ENCODE measurements around the gene SMIM29.
"Not testable (repeated sequence)": the region's sequence is repeated elsewhere in the genome, so short reads cannot be mapped to it uniquely, and the experiment has no call there.

- TF ChIP-seq CTCF (conservative IDR thresholded peaks at IDR 0.05; ENCODE audit: low read depth, low read length); EZH2phosphoT487 (IDR thresholded peaks at IDR 0.05; ENCODE audit: borderline replicate concordance, low read length): not testable (repeated sequence)
Observed at GRCh38 chr6:34245761-34246140, 3.1 kb downstream of the SMIM29 start.
